Thyroid gland (tissue), 4 donors: ENCODE measurements around the gene SPRN. TPM values are rescaled to one million over a fixed set of nuclear protein-coding genes. Genes with fewer than 3 reads are reported as not detected.
"Not testable (repeated sequence)": the region's sequence is repeated elsewhere in the genome, so short reads cannot be mapped to it uniquely, and the experiment has no call there.

Experiments used
- DNase-seq, 2 donors: peaks; one replicate each; pipeline ENCODE4 v3.0.0-alpha.2; 2019
- H3K27ac ChIP-seq, 3 donors: fragments of 200-600 bp; sonication (generic); 1 replicate in 2 of 3; 2 replicates in 1 of 3; pipeline ENCODE4 v1.5.1; 2016 to 2019; ENCODE audit warnings: mild to moderate bottlenecking in 1 of 3, moderate library complexity in 1 of 3
- H3K27me3 ChIP-seq: fragments of 200-600 bp; sonication (generic); one replicate; pipeline ENCODE4 v1.5.1; 2019
- H3K36me3 ChIP-seq, 2 donors: fragments of 200-600 bp; sonication (generic); one replicate each; pipeline ENCODE4 v1.5.1; 2016 to 2019
- H3K4me1 ChIP-seq, 2 donors: fragments of 200-600 bp; sonication (generic); one replicate each; pipeline ENCODE4 v1.5.1; 2017 to 2019
- H3K4me3 ChIP-seq, 3 donors: fragments of 200-600 bp; sonication (generic); replicated peaks in 1 of 3; 1 replicate in 2 of 3; 2 replicates in 1 of 3; pipeline ENCODE4 v1.5.1; 2016; ENCODE audit warnings: mild to moderate bottlenecking in 1 of 3
- H3K9me3 ChIP-seq: fragments of 200-600 bp; sonication (generic); one replicate; pipeline ENCODE4 v1.5.1; 2017
- POLR2A ChIP-seq, 2 donors: fragments of 450-650 bp; IDR thresholded peaks; one replicate each; pipeline ENCODE4 v1.6.1; 2017; ENCODE audit warnings: antibody characterized with exemption in 2 of 2, mild to moderate bottlenecking in 2 of 2, moderate library complexity in 1 of 2
- WGBS, 2 donors: methylation state at CpG; one replicate each; pipeline ENCODE4 v1.1.5; 2017; 5-methylcytosine and 5-hydroxymethylcytosine counted together
- intact Hi-C: fragments of 100-400 bp; cut with DNase I; formaldehyde crosslinking; loops from one replicate; pipeline ENCODE4 v1.15.1; 2023
- total RNA-seq, 4 donors: library from RNA; depleted of rRNA; stranded (reverse); fragments of >200 nt; gene quantifications; one replicate each; pipeline ENCODE4 v1.2.3, GENCODE V29; 2016
- TF ChIP-seq, protein P1 (sequence below), 6 experiments: fragments of 200-600 bp in 3 of 6; fragments of 450-650 bp in 3 of 6; sonication (generic) in 3 of 6; IDR thresholded peaks; one replicate each; pipeline ENCODE4 v1.5.1; 2016 to 2019; ENCODE audit warnings: antibody characterized with exemption in 6 of 6, mild to moderate bottlenecking in 2 of 6, inconsistent platforms in 1 of 6, moderate library complexity in 1 of 6

SPRN gene, protein sequence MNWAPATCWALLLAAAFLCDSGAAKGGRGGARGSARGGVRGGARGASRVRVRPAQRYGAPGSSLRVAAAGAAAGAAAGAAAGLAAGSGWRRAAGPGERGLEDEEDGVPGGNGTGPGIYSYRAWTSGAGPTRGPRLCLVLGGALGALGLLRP
- under 1 TPM in 1 of 4 donors, not detected in 3; 0.15 TPM for total RNA-seq

DNA sequence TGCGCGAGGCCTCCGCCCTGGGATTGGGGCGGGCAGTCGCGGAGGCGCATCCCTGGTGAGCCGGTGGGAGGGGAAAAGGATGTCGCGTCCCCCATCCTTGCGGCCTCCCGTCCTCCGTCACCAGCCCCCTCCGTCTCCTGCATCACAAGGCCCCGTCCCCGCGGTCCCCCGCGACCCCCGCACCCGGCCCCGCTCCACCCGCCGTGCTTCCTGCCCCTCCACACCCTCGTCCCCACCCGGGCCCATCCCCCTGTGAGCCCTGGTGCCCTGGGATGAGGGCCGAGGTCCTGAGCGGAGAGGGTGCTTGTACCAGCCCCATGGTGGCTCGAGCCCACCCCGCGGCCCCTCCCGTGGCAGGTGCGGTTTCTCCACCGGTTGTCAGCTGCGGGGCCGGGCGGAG lies at the start of gene SPRN:
TSS of gene SPRN (minus strand) at position 25 of the 400 bp plus-strand sequence. CDS start 944 bp downstream, outside the sequence.
- H3K9me3 ChIP-seq, H3K4me3 ChIP-seq, H3K4me1 ChIP-seq, H3K27me3 ChIP-seq, H3K27ac ChIP-seq, intact Hi-C loops, DNase-seq: not testable (repeated sequence)
- WGBS, 2 donors = no CpG with 5 or more reads among the region's 37 CpGs
- H3K36me3 ChIP-seq = peaks cover 12 to 17% of the 10 kb centered on the region in 2 donors

DNA sequence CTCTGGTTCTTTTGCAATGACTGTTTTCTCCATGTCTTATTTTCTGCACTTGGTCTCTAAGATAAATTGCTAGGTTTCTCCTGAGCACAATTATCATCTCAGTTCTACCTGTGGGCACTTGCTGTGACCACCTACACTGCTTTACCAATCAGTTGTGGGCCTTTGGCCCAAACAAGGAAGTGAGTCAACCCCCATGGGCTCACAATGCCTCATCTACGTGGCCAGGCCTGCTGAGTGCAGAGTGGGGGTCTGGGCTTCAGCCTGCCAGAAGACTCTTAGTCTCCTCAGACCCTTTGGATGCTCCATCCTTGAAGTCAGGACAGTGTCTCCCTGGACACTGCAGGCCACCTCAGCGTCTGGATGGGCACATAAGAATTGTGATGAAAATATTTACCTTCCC lies 49.6 kb upstream of the SPRN start:
- Histone ChIP-seq H3K27me3 (no peaks in the 10 kb centered on the region), H3K9me3 (no peaks in the 10 kb centered on the region), H3K4me1 (no peaks in the 10 kb centered on the region), H3K27ac (no peak overlapping the region), H3K36me3 (no peaks in the 10 kb centered on the region), H3K4me3 (no peak overlapping the region)
- intact Hi-C loops = no loop called here
- DNase-seq = no peak
- TF ChIP-seq, protein P1, sequence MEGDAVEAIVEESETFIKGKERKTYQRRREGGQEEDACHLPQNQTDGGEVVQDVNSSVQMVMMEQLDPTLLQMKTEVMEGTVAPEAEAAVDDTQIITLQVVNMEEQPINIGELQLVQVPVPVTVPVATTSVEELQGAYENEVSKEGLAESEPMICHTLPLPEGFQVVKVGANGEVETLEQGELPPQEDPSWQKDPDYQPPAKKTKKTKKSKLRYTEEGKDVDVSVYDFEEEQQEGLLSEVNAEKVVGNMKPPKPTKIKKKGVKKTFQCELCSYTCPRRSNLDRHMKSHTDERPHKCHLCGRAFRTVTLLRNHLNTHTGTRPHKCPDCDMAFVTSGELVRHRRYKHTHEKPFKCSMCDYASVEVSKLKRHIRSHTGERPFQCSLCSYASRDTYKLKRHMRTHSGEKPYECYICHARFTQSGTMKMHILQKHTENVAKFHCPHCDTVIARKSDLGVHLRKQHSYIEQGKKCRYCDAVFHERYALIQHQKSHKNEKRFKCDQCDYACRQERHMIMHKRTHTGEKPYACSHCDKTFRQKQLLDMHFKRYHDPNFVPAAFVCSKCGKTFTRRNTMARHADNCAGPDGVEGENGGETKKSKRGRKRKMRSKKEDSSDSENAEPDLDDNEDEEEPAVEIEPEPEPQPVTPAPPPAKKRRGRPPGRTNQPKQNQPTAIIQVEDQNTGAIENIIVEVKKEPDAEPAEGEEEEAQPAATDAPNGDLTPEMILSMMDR (IDR thresholded peaks at IDR 0.05) = no peak
- no peak for TF ChIP-seq POLR2A (IDR thresholded peaks at IDR 0.05)
- WGBS, 2 donors = 87 to 89% methylated on average over 2 of the region's 2 CpGs

DNA sequence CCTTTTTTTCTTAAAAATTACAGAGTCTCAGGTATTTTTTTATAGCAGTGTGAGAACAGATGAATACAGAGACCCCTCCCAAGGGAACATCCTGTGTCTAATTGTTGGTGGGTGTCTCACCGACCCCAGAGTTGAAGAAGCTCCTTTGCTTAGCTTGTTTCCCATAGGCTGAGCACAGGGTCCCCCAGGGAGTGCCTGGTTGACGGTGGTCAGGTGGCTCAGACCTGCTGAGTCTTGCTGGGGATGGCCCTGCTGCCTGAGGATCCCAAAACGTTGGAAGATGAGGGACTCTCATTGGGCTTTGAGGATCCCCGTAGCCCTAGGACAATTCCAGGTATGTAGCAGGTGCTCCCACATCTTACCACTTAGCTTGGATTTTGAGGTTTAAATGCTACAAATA lies 48.8 kb upstream of the SPRN start:
- DNase-seq = no peak
- Histone ChIP-seq H3K27me3 (no peaks in the 10 kb centered on the region), H3K9me3 (no peaks in the 10 kb centered on the region), H3K36me3 (no peaks in the 10 kb centered on the region), H3K4me1 (no peaks in the 10 kb centered on the region), H3K27ac (no peak overlapping the region), H3K4me3 (no peak overlapping the region)
- WGBS, 2 donors = 59 to 78% methylated on average over 4 of the region's 4 CpGs
- TF ChIP-seq POLR2A (IDR thresholded peaks at IDR 0.05) = no peak
- TF ChIP-seq, protein P1 (IDR thresholded peaks at IDR 0.05) = no peak
- intact Hi-C loops = no loop called here

DNA sequence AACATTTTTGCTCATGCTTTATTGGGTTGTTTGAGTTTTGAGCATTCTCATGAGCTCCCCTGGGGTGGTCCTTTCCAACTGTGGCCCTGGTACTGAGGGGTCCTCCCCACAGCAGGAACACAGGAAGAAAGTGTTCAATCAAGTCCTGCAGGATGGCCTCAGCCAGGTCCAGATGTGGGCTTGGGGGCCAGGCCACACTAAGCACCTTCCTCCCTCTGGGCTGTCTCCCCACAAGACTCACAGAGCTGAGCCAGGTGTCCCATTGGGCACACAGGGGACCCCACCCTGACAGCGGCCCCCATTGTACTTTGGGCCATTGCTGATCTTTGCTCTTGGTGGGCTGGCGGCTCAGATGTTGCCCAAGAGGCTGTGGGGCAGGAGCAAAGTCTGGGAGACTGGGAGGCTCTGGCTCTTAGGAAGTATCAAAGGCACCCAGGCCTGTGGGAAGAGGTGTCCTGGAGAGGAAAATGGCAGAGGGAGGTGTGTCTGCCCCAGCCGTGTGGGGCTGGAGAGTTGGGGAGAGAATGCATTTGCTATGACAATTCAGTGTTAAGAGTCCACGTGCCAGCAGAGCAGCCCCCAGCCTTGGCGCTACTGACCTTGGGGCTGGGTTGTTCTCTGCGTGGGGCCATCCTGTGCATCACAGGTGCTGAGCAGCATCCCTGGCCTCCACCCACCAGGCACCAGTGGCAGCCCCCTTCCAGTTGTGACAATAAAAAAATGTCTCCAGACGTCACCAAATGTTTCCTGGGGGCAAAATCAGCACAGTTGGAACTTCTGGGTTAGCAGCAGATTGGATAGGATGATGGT lies 47.1 kb upstream of the SPRN start:
- no peak for DNase-seq
- intact Hi-C loops = no loop called here
- TF ChIP-seq POLR2A (IDR thresholded peaks at IDR 0.05) = no peak
- TF ChIP-seq, protein P1 (IDR thresholded peaks at IDR 0.05) = no peak
- H3K9me3 ChIP-seq = no peaks in the 10 kb centered on the region
- WGBS, 2 donors = 66 to 93% methylated on average over 4 to 7 of the region's 7 CpGs
- no peak overlapping the region for H3K4me3 ChIP-seq
- no peak overlapping the region for H3K27ac ChIP-seq
- H3K36me3 ChIP-seq = no peaks in the 10 kb centered on the region
- no peaks in the 10 kb centered on the region for H3K27me3 ChIP-seq
- no peaks in the 10 kb centered on the region for H3K4me1 ChIP-seq

DNA sequence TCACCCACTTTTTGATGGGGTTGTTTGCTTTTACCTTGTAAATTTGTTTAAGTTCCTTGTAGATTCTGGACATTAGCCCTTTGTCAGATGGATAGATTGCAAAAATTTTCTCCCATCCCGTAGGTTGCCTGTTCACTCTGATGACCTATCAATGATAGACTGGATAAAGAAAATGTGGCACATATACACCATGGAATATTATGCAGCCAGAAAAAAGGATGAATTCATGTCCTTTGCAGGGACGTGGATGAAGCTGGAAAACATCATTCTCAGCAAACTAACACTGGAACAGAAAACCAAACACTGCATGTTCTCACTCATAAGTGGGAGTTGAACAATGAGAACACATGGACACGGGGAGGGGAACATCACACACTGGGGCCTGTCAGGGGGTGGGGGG lies 44.8 kb upstream of the SPRN start:
- H3K27ac ChIP-seq, H3K27me3 ChIP-seq, DNase-seq, intact Hi-C loops, H3K4me3 ChIP-seq, H3K36me3 ChIP-seq, H3K4me1 ChIP-seq, H3K9me3 ChIP-seq: not testable (repeated sequence)
- 78 to 87% methylated on average over 3 of the region's 3 CpGs for WGBS, 2 donors

DNA sequence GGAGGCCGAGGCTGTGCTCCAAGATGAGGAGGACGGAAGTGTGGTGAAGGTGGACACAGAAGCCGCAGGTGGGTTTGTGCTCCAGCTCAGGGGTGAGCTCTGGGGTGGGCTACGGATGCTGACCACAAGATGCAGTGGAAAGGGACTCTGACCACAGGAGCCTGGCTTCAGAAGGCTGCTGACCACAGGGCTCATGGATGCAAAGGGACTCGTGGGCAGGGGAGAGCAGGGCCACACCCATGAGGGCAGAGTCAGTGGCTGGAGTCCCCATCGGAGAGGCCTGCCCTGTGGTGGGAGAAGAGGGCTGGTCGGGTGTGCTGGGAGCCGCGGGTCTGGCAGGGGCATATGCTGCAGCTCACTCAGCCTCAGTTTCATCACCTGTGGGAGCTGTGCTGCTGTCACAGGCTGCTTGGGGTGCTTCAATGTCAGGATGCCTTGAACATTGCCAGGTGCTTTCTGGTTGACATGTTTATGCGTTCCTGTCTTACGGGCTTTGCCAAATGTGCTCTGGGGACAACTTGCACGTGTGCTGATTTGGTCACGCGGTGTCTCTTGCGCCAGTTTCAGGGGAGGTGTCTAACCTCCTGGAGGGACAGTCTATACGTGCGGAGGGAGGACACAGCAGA lies 43.0 kb upstream of the SPRN start:
- Histone ChIP-seq H3K27ac (no peak overlapping the region), H3K4me3 (no peak overlapping the region), H3K27me3 (no peaks in the 10 kb centered on the region), H3K9me3 (no peaks in the 10 kb centered on the region), H3K4me1 (no peaks in the 10 kb centered on the region), H3K36me3 (no peaks in the 10 kb centered on the region)
- DNase-seq = no peak
- intact Hi-C loops = no loop called here
- no peak for TF ChIP-seq POLR2A (IDR thresholded peaks at IDR 0.05)
- TF ChIP-seq, protein P1 (IDR thresholded peaks at IDR 0.05) = no peak
- 91 to 93% methylated on average over 9 to 17 of the region's 17 CpGs for WGBS, 2 donors
